A549 (cell line): ENCODE results near the gene HCLS1. TPM values are rescaled to one million over a fixed set of nuclear protein-coding genes. Genes with fewer than 3 reads are reported as not detected.
A peak's percentile ranks its signal among the peaks of the same experiment; 100 is the strongest.

Experiments used
- ATAC-seq, 2 experiments: fragments of 200-7000 bp in 1 of 2; fragments of >200 bp in 1 of 2; cut with Nextera tagmentation in 1 of 2; cut with Tn5 transposase in 1 of 2; 3 replicates each; pipeline versions ENCODE4 v1.8.0 to v1.9.1; 2018 to 2020; ENCODE audit warnings: mild to moderate bottlenecking in 1 of 2, moderate library complexity in 1 of 2
- CTCF ChIA-PET: fragments of 300-600 bp; sonication (Branson Sonifier 250); formaldehyde crosslinking; extraction: SDS; loops from one replicate; lab custom pipeline; 2021; ENCODE audit warnings: antibody characterized with exemption, inconsistent platforms; lab: Yijun Ruan, JAX
- POLR2A ChIA-PET: fragments of 350-600 bp; formaldehyde crosslinking; extraction: SDS; loops from one replicate; lab custom pipeline; 2021; ENCODE audit warnings: antibody characterized with exemption, inconsistent platforms; lab: Yijun Ruan, JAX
- DNase-seq, 2 experiments: peaks; one replicate each; pipeline versions ENCODE4 v3.0.0 to v3.0.0-alpha.2; 2011 to 2016; ENCODE audit warnings: low read depth in 1 of 2, low spot score in 1 of 2
- FAIRE-seq: peaks from 2 replicates; lab custom pipeline; 2011; peaks lifted over from hg19 to GRCh38; lab: Jason Lieb, UNC
- H3K27ac ChIP-seq, 2 experiments: fragments of >200 bp; sonication (Bioruptor Twin); formaldehyde crosslinking; 3 replicates each; pipeline ENCODE4 v1.5.1; 2016 to 2017
- H3K4me1 ChIP-seq: fragments of >200 bp; sonication (Bioruptor Twin); formaldehyde crosslinking; 3 replicates; pipeline ENCODE4 v1.6.1; 2016
- H3K4me2 ChIP-seq: fragments of >200 bp; sonication (Bioruptor Twin); formaldehyde crosslinking; 3 replicates; pipeline ENCODE4 v1.6.1; 2016
- H3K4me3 ChIP-seq: fragments of >200 bp; sonication (Bioruptor Twin); formaldehyde crosslinking; 3 replicates; pipeline ENCODE4 v1.5.1; 2016
- H3K9me3 ChIP-seq: fragments of >200 bp; sonication (Bioruptor Twin); formaldehyde crosslinking; 3 replicates; pipeline ENCODE4 v1.6.1; 2016
- BHLHE40 ChIP-seq: IDR thresholded peaks from 2 replicates; pipeline ENCODE4 v1.6.1; 2012; ENCODE audit warnings: low read depth, low read length, inconsistent platforms
- CEBPB ChIP-seq, 2 experiments: fragments of >200 bp in 1 of 2; sonication (Bioruptor Twin) in 1 of 2; formaldehyde crosslinking in 1 of 2; IDR thresholded peaks; 2 replicates each; pipeline ENCODE4 v1.6.1; 2012 to 2016
- ELK1 ChIP-seq: fragments of 150-350 bp; IDR thresholded peaks from 2 replicates; pipeline ENCODE4 v1.6.1; 2014; ENCODE audit warnings: low read depth, mild to moderate bottlenecking, low read length
- EP300 ChIP-seq, 2 experiments: fragments of >200 bp; sonication (Bioruptor Twin); formaldehyde crosslinking; IDR thresholded peaks; 2 replicates in 1 of 2; 3 replicates in 1 of 2; pipeline ENCODE4 v1.6.1; 2016 to 2017
- ESRRA ChIP-seq: fragments of 150-350 bp; IDR thresholded peaks from 2 replicates; pipeline ENCODE4 v1.6.1; 2014; ENCODE audit warnings: mild to moderate bottlenecking, low read length, borderline replicate concordance
- FOSB ChIP-seq: fragments of 250-450 bp; sonication (Bioruptor Pico); IDR thresholded peaks from 2 replicates; pipeline ENCODE4 v1.5.0; 2020; ENCODE audit warnings: mild to moderate bottlenecking, moderate library complexity
- HDAC2 ChIP-seq: fragments of 200-600 bp; sonication (generic); IDR thresholded peaks from 2 replicates; pipeline ENCODE4 v1.6.1; 2016
- HEYL ChIP-seq: fragments of 250-450 bp; sonication (Bioruptor Pico); IDR thresholded peaks from 2 replicates; pipeline ENCODE4 v1.8.0; 2021; ENCODE audit warnings: mild to moderate bottlenecking, moderate library complexity
- KDM1A ChIP-seq: fragments of 200-600 bp; sonication (generic); IDR thresholded peaks from 2 replicates; pipeline ENCODE4 v1.6.1; 2016; ENCODE audit warnings: low read depth, mild to moderate bottlenecking
- KDM5A ChIP-seq: fragments of 200-600 bp; sonication (generic); IDR thresholded peaks from 2 replicates; pipeline ENCODE4 v1.6.1; 2016; ENCODE audit warnings: antibody characterized with exemption, mild to moderate bottlenecking
- NFE2L2 ChIP-seq: fragments of 150-350 bp; conservative IDR thresholded peaks from 2 replicates; pipeline ENCODE4 v1.6.1; 2014; ENCODE audit warnings: low read length
- POLR2A ChIP-seq: IDR thresholded peaks from 2 replicates; pipeline ENCODE4 v1.6.1; 2012; ENCODE audit warnings: mild to moderate bottlenecking, low read length
- POLR2AphosphoS2 ChIP-seq: conservative IDR thresholded peaks from 2 replicates; pipeline ENCODE4 v1.6.1; 2012; ENCODE audit warnings: low read length, improper control_type of control experiment, inconsistent platforms
- RAD21 ChIP-seq, 2 experiments: fragments of >200 bp in 1 of 2; sonication (Bioruptor Twin) in 1 of 2; formaldehyde crosslinking in 1 of 2; IDR thresholded peaks in 1 of 2; conservative IDR thresholded peaks in 1 of 2; 2 replicates in 1 of 2; 3 replicates in 1 of 2; pipeline ENCODE4 v1.6.1; 2012 to 2018; ENCODE audit warnings: inconsistent platforms in 1 of 2
- REST ChIP-seq: fragments of 200-600 bp; sonication (generic); IDR thresholded peaks from 2 replicates; pipeline ENCODE4 v1.6.1; 2016; ENCODE audit warnings: antibody characterized with exemption, mild to moderate bottlenecking, moderate library complexity
- RFX5 ChIP-seq: fragments of 450-650 bp; IDR thresholded peaks from 2 replicates; pipeline ENCODE4 v1.7.1; 2014; ENCODE audit warnings: antibody characterized with exemption, mild to moderate bottlenecking, moderate library complexity
- SMC3 ChIP-seq: fragments of >200 bp; sonication (Bioruptor Twin); formaldehyde crosslinking; IDR thresholded peaks from 3 replicates; pipeline ENCODE4 v1.6.1; 2018; ENCODE audit warnings: inconsistent platforms
- TFCP2L1 ChIP-seq: fragments of 250-450 bp; sonication (Bioruptor Pico); IDR thresholded peaks from 2 replicates; pipeline ENCODE4 v1.5.0; 2021; ENCODE audit warnings: mild to moderate bottlenecking
- ZC3H11A ChIP-seq: fragments of 450-650 bp; IDR thresholded peaks from 2 replicates; pipeline ENCODE4 v1.6.1; 2014; ENCODE audit warnings: antibody characterized with exemption, mild to moderate bottlenecking
- ZNF302 ChIP-seq: fragments of 250-450 bp; sonication (Bioruptor Pico); IDR thresholded peaks from 2 replicates; pipeline ENCODE4 v1.9.0; 2021; ENCODE audit warnings: inconsistent platforms, mild to moderate bottlenecking, moderate library complexity
- WGBS: methylation state at CpG from one replicate; pipeline ENCODE4 v1.1.6; 2017; ENCODE audit errors: missing lambda C conversion rate; 5-methylcytosine and 5-hydroxymethylcytosine counted together
- polyA plus RNA-seq, 4 experiments: library from polyadenylated mRNA; depleted of rRNA in 3 of 4; stranded (reverse); fragments of >200 nt; fragmentation: RNase III in 1 of 4; extraction: RNeasy Plus Mini Kit Qiagen cat#74134 plus additional on column Dnase treatment in 1 of 4; gene quantifications; 2 replicates in 3 of 4; 3 replicates in 1 of 4; pipeline ENCODE4 v1.2.3, GENCODE V29; 2011 to 2017
- TF ChIP-seq, protein P1 (sequence below): IDR thresholded peaks from 2 replicates; pipeline ENCODE4 v1.6.1; 2012; ENCODE audit warnings: low read depth, borderline replicate concordance
- TF ChIP-seq, protein P2 (sequence below): IDR thresholded peaks from 2 replicates; pipeline ENCODE4 v1.6.1; 2012
- TF ChIP-seq, protein P3 (sequence below): fragments of >200 bp; sonication (Bioruptor Twin); formaldehyde crosslinking; IDR thresholded peaks from 3 replicates; pipeline ENCODE4 v1.5.1; 2016

HCLS1 gene
- polyA plus RNA-seq, 2 of the 4 experiments (the other 2 are of a cell fraction), result 0.12 to 0.14 TPM

DNA sequence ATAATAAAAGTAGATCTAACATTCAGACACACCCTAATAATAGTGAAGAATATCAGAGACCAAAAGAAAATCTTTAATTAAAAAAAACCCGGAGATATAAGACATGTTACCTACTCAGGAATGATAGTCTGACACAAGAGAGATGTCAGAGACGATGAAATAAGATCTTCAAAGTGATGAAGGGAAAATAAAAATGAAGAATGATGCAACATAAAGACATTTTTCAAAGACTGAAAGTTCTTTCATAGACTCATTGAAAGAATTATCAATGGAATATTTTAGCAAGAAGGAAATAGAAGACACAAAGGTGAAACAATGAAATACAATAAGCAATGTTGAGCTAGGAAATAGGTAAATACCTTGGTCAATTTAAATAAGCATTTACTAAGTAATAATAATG lies 19.6 kb downstream of the HCLS1 start:
- Histone ChIP-seq H3K4me1 (no peaks in the 10 kb centered on the region), H3K9me3 (no peaks in the 10 kb centered on the region), H3K4me3 (no peak overlapping the region), H3K4me2 (no peak overlapping the region), H3K27ac (no peak overlapping the region)
- POLR2A ChIA-PET, result no interaction called here
- 54% methylated on average over 2 of the region's 2 CpGs for WGBS
- CTCF ChIA-PET, result no interaction called here
- no peak for ATAC-seq
- DNase-seq, result no peak
- no peak for TF ChIP-seq ESRRA
- TF ChIP-seq POLR2A, result no peak
- TF ChIP-seq, protein P1, sequence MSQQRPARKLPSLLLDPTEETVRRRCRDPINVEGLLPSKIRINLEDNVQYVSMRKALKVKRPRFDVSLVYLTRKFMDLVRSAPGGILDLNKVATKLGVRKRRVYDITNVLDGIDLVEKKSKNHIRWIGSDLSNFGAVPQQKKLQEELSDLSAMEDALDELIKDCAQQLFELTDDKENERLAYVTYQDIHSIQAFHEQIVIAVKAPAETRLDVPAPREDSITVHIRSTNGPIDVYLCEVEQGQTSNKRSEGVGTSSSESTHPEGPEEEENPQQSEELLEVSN, result no peak
- no peak for TF ChIP-seq RAD21 (conservative IDR thresholded peaks at IDR 0.05 in 1 of 2, IDR thresholded peaks at IDR 0.05 in 1 of 2)
- TF ChIP-seq ZNF302 (CRISPR knock-in tag), result no peak
- TF ChIP-seq HEYL (CRISPR knock-in tag), result no peak
- FAIRE-seq, result no peak

DNA sequence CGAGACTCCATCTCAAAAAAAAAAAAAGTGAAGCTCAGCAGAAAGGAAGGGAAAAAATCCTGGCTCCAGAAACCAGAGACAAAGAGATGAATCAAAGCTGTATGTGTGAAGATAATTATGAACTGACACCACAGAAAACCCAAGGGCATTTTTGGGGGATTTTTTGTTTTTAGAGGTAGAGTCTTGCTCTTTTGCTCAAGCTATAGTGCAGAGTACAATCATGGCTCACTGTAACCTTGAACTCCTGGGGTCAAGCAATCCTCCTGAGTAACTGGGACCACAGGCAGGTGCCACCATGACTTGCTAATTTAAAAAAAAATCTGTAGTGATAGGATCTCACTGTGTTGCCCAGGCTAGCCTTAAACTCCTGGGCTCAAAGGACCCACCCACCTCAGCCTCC lies 22.8 kb downstream of the HCLS1 start:
- POLR2A ChIA-PET, result no interaction called here
- Histone ChIP-seq H3K27ac (no peak overlapping the region), H3K4me2 (no peak overlapping the region), H3K4me1 (no peaks in the 10 kb centered on the region), H3K9me3 (no peaks in the 10 kb centered on the region), H3K4me3 (no peak overlapping the region)
- FAIRE-seq, result no peak
- TF ChIP-seq NFE2L2 (0 out of 2 replicates have a peak, but pooled peaks have one; percentile 37), RFX5 (no peak)
- ATAC-seq, result no peak
- no peak for DNase-seq
- CTCF ChIA-PET, result no interaction called here
- WGBS, result 83% methylated on average over 1 of the region's 1 CpG

- FAIRE-seq, result no peak
- no peaks in the 10 kb centered on the region for H3K4me1 ChIP-seq
- TF ChIP-seq KDM5A (no peak), BHLHE40 (no peak), RFX5 (no peak), POLR2AphosphoS2 (no peak), TFCP2L1 (CRISPR knock-in tag) (no peak), ELK1 (no peak), ESRRA (no peak), SMC3 (no peak), REST (no peak), HDAC2 (no peak), EP300 (IDR thresholded peaks at IDR 0.05) (no peak), CEBPB (IDR thresholded peaks at IDR 0.05) (no peak), HEYL (CRISPR knock-in tag) (no peak), FOSB (CRISPR knock-in tag) (no peak), ZC3H11A (no peak), KDM1A (no peak)
- TF ChIP-seq, protein P2, sequence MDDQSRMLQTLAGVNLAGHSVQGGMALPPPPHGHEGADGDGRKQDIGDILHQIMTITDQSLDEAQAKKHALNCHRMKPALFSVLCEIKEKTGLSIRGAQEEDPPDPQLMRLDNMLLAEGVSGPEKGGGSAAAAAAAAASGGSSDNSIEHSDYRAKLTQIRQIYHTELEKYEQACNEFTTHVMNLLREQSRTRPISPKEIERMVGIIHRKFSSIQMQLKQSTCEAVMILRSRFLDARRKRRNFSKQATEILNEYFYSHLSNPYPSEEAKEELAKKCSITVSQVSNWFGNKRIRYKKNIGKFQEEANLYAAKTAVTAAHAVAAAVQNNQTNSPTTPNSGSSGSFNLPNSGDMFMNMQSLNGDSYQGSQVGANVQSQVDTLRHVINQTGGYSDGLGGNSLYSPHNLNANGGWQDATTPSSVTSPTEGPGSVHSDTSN, result no peak
- TF ChIP-seq, protein P3, sequence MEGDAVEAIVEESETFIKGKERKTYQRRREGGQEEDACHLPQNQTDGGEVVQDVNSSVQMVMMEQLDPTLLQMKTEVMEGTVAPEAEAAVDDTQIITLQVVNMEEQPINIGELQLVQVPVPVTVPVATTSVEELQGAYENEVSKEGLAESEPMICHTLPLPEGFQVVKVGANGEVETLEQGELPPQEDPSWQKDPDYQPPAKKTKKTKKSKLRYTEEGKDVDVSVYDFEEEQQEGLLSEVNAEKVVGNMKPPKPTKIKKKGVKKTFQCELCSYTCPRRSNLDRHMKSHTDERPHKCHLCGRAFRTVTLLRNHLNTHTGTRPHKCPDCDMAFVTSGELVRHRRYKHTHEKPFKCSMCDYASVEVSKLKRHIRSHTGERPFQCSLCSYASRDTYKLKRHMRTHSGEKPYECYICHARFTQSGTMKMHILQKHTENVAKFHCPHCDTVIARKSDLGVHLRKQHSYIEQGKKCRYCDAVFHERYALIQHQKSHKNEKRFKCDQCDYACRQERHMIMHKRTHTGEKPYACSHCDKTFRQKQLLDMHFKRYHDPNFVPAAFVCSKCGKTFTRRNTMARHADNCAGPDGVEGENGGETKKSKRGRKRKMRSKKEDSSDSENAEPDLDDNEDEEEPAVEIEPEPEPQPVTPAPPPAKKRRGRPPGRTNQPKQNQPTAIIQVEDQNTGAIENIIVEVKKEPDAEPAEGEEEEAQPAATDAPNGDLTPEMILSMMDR, result no peak
- H3K27ac ChIP-seq, result no peak overlapping the region
- H3K4me3 ChIP-seq, result no peak overlapping the region
- POLR2A ChIA-PET, result no interaction called here
- CTCF ChIA-PET, result no interaction called here
- H3K4me2 ChIP-seq, result no peak overlapping the region
- no peaks in the 10 kb centered on the region for H3K9me3 ChIP-seq
- no peak for ATAC-seq
- DNase-seq, result no peak
- WGBS, result 71% methylated on average over 1 of the region's 1 CpG
Measured at GRCh38 chr3:121630355-121630754, 30.3 kb downstream of the HCLS1 start.
